A549 treated with ZK216348 at 1 μM for 4 hours (cell line): Measurements from ENCODE around the gene UBL5. TPM values are rescaled to one million over a fixed set of nuclear protein-coding genes. Genes with fewer than 3 reads are reported as not detected.

ENCODE experiments used
- total RNA-seq: library from RNA; stranded (reverse); fragments of 200-300 nt; extraction: Qiagen RNA extraction; gene quantifications from 5 replicates; pipeline ENCODE4 v1.2.3, GENCODE V29; 2022; ENCODE audit warnings: low read depth

The UBL5 gene
- total RNA-seq: 369 to 472 TPM (median 396 TPM) in 5 replicates

DNA sequence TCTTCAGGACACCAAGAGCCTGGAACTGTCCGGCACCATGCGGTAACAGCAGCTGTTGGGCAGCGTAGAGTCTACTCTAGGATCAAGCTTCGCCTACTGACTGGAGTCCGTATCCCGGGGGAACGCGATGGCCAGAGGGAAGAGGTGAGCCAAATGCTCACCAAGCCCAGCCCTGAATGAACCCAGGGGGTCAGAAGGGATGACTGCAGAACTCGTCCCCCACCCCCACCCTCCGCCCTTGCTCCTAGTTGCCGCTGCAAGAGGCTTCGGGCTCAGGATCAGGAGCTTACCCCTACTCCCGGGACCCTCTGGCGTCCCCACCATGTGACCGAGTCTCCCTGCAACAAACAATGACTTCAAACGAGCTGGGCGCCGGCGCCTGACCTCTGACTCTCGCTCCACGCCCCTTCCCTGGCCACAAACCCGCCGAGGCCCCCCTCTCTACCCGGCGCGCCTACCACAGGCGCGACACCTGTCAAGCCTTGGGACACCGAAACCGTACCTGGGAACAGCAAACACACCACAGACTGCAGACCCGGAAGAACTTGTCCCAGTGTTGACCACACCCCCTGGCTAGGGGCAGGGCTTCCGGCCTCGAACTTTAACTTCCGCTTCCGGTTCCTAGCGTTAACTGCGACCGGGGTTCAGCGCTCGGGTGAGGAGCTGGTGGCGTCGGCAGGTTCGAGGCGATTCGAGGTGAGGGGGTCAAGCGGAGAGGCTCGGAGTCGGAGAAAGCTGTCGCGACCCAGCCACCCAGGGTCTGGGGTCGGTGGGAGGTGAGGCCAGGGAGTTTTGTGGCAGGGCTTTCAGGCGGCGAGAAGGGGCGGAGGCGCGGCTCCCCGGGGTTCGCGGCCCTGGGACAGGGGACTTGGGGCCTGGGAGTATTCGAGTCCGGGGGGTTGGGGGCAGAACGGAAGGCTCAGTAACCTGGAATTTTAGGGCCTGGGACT lies at the start of gene UBL5:
Gene UBL5, plus strand, starts transcription at position 630 of the 950 bp plus-strand sequence. CDS start 420 bp downstream, outside the sequence.

GRCh38 chr19:9818734-9819595 lies 8.8 kb upstream of the UBL5 start, which contains the start of gene FBXL12:
Gene FBXL12 (minus strand): TSS chr19:9819079. CDS start chr19:9818813, 266 bp downstream.

DNA sequence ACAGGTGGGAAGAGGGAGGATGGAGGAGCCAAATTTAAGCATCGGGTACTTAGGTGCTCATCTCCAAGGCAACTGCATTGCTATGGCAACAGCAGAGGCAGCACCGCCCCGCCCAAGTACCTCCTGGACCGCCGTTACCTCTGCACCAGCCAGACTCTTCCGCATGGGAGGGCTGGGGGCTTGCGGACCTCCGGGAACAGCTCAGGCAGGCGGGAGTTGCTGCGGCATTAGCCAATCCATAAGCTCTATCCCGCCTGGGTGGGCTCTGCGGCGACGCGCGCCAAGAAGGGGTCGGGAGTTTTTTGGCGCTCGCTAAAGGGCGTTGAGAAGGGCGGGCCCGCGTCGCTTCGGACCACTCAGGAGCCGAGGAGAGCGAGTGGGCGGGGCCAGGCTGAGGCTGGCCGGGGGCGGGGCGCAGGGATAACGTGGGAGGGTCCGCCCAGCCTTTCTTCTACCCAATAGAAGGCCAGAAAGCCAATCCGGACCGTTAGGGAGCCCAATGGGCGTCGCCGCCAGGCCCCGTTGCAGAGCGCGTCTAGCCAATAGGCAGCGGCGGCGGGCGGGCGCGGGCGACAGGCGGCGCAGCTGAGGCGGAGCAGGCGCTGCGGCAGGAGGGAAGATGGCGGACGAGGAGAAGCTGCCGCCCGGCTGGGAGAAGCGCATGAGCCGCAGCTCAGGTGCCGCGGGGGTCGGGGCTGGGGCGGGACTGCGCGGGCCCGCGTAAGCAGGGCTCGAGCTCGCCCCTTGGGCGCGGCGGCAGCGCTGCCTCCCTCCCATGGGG lies 7.2 kb downstream of the UBL5 start, which contains the start of gene PIN1:
Gene PIN1, plus strand, starts transcription at position 593 of the 781 bp plus-strand sequence. Its CDS starts 27 bp downstream, at position 620.

Other genes with a start within 250 kb of the UBL5 start
- 3.2 to 4.6 TPM (median 3.5 TPM) in 5 replicates for gene ZNF121, start 243.4 kb upstream of the UBL5 start, total RNA-seq
- 7.3 to 11.2 TPM (median 8.1 TPM) in 5 replicates for gene ZNF561, start 206.7 kb upstream of the UBL5 start, total RNA-seq
- gene ZNF562, start 152.8 kb upstream of the UBL5 start, total RNA-seq: 5.2 to 7.8 TPM (median 5.8 TPM) in 5 replicates
- gene ZNF846, start 59.2 kb upstream of the UBL5 start, total RNA-seq: 0.59 to 1.3 TPM (median 0.73 TPM) in 5 replicates
- 11.0 to 14.4 TPM (median 13.5 TPM) in 5 replicates for gene FBXL12, start 8.8 kb upstream of the UBL5 start, total RNA-seq
- gene PIN1, start 7.4 kb downstream of the UBL5 start, total RNA-seq: 49.6 to 83.4 TPM (median 78.6 TPM) in 5 replicates
- gene OLFM2, start 108.6 kb downstream of the UBL5 start, total RNA-seq: 7.5 to 14.3 TPM (median 11.3 TPM) in 5 replicates
- gene COL5A3, start 182.6 kb downstream of the UBL5 start, total RNA-seq: 2.8 to 4.5 TPM (median 3.1 TPM) in 5 replicates
- gene RDH8, start 185.6 kb downstream of the UBL5 start, total RNA-seq: 0.31 to 0.40 TPM (median 0.36 TPM) in 4 of 5 replicates, not detected in the other